Prostate gland (tissue), 2 donors: ENCODE measurements around the gene TMEM201.

Experiments
- POLR2A ChIP-seq: fragments of 450-650 bp; IDR thresholded peaks from one replicate; pipeline ENCODE4 v1.6.1; 2016; ENCODE audit warnings: antibody characterized with exemption, mild to moderate bottlenecking
- POLR2AphosphoS5 ChIP-seq: sonication (generic); formaldehyde crosslinking; IDR thresholded peaks from one replicate; pipeline ENCODE4 v1.6.1; 2017; ENCODE audit warnings: antibody characterized with exemption
- TF ChIP-seq, protein P1 (sequence below), 4 experiments: fragments of 200-600 bp in 2 of 4; fragments of 450-650 bp in 2 of 4; sonication (generic) in 2 of 4; IDR thresholded peaks; 1 replicate in 3 of 4; 2 replicates in 1 of 4; pipeline ENCODE4 v1.5.1; 2016 to 2019; ENCODE audit warnings: antibody characterized with exemption in 4 of 4, mild to moderate bottlenecking in 2 of 4, moderate library complexity in 2 of 4

DNA sequence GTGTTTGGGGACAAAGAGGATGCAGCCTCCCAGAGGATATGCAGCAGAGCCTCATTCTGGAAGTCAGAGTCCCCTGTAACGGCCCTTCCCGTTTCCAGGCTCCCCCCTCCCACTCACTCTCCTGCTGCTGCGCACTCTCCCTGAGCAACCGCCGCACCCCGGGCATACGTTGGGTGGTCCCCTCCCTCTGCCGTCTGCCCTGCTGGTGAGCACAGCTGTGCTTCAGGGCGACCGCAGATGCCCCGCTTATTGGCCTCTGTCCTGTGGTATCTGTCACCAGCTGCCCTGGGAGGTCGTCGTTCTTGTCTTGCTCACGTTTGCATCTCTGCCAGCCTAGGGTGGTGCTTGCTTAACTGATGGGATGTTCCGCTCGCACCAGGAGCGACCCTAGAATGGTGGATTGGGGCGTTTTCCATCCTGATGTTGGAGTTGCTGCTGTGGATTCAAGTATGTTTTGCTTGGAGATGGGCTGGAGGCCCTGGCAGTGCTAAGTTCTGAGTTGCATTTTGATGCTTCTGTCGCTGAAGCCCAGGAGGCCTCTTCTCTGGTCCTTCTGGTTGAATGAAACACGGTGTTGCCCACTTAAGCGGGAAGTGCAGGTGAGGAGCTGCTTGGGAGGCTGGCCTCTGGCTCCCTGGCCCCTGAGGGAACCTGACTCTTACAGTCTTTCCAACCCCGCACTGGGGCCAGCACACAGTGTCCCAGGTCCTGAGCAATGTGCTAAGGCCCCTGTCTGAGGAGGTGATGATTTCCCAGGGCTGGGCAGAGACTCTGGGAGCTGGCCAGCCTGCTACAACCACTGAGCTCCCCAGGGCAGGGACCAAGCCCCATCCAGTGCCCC lies 3.2 kb downstream of the TMEM201 start:
- no peak for TF ChIP-seq POLR2AphosphoS5
- TF ChIP-seq, protein P1, sequence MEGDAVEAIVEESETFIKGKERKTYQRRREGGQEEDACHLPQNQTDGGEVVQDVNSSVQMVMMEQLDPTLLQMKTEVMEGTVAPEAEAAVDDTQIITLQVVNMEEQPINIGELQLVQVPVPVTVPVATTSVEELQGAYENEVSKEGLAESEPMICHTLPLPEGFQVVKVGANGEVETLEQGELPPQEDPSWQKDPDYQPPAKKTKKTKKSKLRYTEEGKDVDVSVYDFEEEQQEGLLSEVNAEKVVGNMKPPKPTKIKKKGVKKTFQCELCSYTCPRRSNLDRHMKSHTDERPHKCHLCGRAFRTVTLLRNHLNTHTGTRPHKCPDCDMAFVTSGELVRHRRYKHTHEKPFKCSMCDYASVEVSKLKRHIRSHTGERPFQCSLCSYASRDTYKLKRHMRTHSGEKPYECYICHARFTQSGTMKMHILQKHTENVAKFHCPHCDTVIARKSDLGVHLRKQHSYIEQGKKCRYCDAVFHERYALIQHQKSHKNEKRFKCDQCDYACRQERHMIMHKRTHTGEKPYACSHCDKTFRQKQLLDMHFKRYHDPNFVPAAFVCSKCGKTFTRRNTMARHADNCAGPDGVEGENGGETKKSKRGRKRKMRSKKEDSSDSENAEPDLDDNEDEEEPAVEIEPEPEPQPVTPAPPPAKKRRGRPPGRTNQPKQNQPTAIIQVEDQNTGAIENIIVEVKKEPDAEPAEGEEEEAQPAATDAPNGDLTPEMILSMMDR (IDR thresholded peaks at IDR 0.05) = no peak
- no peak for TF ChIP-seq POLR2A
